Effector CD4-positive, alpha-beta T cell (primary cell): ENCODE data around the gene PLXNA3.

ENCODE experiments used
- DNase-seq: peaks from one replicate; pipeline ENCODE4 v3.0.0-alpha.2; 2020

The PLXNA3 gene

GRCh38 chrX:154459832-154460231, 1.8 kb downstream of the PLXNA3 start:
- no peak for DNase-seq

GRCh38 chrX:154460326-154460725, 2.2 kb downstream of the PLXNA3 start:
- no peak for DNase-seq

- no peak for DNase-seq
Measured at GRCh38 chrX:154462396-154462795, 4.3 kb downstream of the PLXNA3 start.

GRCh38 chrX:154463611-154464220, 5.6 kb downstream of the PLXNA3 start:
- no peak for DNase-seq

GRCh38 chrX:154464806-154465365, 6.8 kb downstream of the PLXNA3 start:
- DNase-seq, result no peak

DNA sequence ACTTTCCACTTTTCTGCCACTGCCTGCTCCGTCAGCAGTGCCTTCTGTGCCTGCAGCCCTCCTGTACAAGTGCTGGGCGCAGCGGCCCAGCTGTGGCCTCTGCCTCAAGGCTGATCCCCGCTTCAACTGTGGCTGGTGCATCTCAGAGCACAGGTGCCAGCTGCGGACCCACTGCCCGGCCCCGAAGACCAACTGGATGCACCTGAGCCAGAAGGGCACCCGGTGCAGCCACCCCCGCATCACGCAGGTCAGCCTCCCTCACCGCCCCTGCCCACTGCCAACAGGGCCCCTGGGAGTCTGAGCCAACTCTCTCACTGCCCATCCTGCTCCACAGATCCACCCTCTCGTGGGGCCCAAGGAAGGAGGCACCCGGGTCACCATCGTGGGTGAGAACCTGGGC, 7.5 kb downstream of the PLXNA3 start:
- no peak for DNase-seq

GRCh38 chrX:154466036-154466435, 8.0 kb downstream of the PLXNA3 start:
- no peak for DNase-seq

GRCh38 chrX:154466907-154467306, 8.8 kb downstream of the PLXNA3 start:
- no peak for DNase-seq

GRCh38 chrX:154467556-154467955, 9.5 kb downstream of the PLXNA3 start:
- no peak for DNase-seq

DNA sequence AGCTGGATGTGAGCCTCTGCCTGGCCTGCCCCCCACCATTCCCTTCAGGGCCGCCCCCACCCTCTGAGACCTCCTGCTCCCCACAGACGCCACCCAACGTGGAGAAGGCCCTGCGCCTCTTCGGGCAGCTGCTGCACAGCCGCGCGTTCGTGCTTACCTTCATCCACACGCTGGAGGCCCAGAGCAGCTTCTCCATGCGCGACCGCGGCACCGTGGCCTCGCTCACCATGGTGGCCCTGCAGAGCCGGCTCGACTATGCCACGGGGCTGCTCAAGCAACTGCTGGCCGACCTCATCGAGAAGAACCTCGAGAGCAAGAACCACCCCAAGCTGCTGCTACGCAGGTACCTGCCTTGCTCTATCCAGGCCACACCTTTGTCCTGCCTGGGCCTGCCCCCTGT, 10.1 kb downstream of the PLXNA3 start:
- DNase-seq, result no peak

GRCh38 chrX:154469114-154469513, 11.0 kb downstream of the PLXNA3 start:
- DNase-seq, result no peak

DNA sequence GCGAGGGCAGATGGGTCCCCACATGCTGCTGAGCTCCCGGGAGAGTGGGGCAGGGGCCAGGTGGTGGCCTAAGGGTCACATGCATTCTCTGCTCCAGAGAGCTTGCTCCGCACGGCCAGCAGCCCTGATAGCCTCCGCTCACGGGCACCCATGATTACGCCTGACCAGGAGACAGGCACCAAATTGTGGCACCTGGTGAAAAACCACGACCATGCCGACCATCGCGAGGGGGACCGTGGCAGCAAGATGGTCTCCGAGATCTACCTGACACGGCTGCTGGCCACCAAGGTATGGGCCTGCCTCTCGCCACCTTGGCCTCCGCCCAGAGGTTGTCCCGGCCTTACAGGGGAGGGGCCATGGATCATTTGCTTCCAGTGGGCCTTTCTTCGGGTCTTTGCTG, 11.8 kb downstream of the PLXNA3 start:
- DNase-seq, result no peak

- DNase-seq, result no peak
Measured at GRCh38 chrX:154470434-154470833, 12.4 kb downstream of the PLXNA3 start.

- no peak for DNase-seq
Measured at GRCh38 chrX:154470914-154471568, 13.0 kb downstream of the PLXNA3 start.

- DNase-seq, result no peak
Measured at GRCh38 chrX:154471839-154472684, 14.0 kb downstream of the PLXNA3 start.

DNA sequence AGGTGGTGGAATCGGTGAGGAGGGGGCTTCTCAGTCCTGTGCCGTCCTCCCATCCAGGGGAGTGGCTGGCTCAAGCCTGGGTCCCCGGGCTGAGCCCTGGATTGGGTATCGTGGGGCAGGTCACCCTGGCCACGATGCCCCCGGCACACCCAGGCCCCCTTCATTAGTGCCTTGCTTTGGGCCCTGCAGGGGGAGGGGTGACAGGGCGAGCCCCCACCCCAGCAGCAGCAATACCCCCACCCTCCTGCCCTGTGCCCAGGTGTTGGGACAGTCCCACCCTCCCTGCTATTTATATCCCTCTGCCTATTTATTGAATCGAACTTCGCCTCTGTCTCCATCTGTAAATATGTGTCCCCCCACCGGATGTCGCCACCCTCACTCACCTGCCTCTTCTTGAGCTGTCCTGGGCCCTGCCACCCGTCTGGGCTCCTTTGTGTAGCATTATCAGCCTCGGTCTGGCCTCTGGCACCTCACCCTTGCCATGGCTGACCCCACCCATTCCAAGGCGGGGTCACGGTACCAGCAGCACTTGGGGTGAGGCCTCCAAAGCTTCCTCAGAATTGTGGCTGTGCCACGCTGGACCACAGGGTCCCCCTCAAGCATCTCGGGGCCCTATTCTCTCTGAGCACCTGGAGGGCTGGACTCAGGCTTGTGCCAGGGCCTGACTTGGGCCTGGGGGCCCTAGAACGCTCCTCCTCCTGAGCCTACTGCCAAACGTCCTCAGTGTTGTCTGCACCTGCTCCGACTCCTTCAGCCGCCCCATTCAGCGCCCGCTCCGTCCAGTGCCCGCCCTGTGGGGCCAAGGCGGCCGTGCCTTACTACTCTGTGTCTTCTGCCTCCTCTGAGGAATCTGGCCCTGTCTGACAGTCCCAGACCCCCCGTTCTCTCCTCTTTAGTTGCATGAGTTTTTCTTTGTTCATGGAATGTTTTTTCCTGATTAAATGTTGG, 14.9 kb downstream of the PLXNA3 start:
- DNase-seq, result no peak

GRCh38 chrX:154473683-154474082, 15.6 kb downstream of the PLXNA3 start:
- no peak for DNase-seq

- no peak for DNase-seq
Measured at GRCh38 chrX:154476821-154477220, 18.7 kb downstream of the PLXNA3 start.

- no peak for DNase-seq
Measured at GRCh38 chrX:154477891-154478477, 19.9 kb downstream of the PLXNA3 start.

- DNase-seq, result peak; percentile 88
Measured at GRCh38 chrX:154478728-154479622, 20.9 kb downstream of the PLXNA3 start, which contains the start of gene LAGE3. TSS of gene LAGE3 (minus strand) at chrX:154479281. CDS start at chrX:154478915, 366 bp downstream.

GRCh38 chrX:154481195-154481594, 23.1 kb downstream of the PLXNA3 start:
- DNase-seq, result no peak
